Activated CD8-positive, alpha-beta T cell treated with anti-CD3 and anti-CD28 coated beads for 36 hours (primary cell): ENCODE data around the gene KCNE4. TPM values are rescaled to one million over a fixed set of nuclear protein-coding genes. Genes with fewer than 3 reads are reported as not detected.

Experiments
- ATAC-seq: fragments of 200-7000 bp; cut with Tn5 transposase; one replicate; pipeline ENCODE4 v1.10.0; 2021; ENCODE audit warnings: mild to moderate bottlenecking, moderate library complexity
- CTCF ChIA-PET: fragments of 350-600 bp; sonication (Branson Sonifier 250); formaldehyde crosslinking; loops from one replicate; lab custom pipeline; 2021; ENCODE audit warnings: antibody characterized with exemption; lab: Charles Lee
- POLR2A ChIA-PET: fragments of 350-600 bp; sonication (Branson Sonifier 250); formaldehyde crosslinking; loops from one replicate; lab custom pipeline; 2021; ENCODE audit warnings: antibody characterized with exemption; lab: Charles Lee
- DNase-seq: peaks from one replicate; pipeline ENCODE4 v3.0.0-alpha.2; 2020
- H3K27ac Mint-ChIP-seq: one replicate; pipeline ENCODE4 v1.8.0; 2021; ENCODE audit warnings: mild to moderate bottlenecking, mixed read lengths
- H3K27me3 Mint-ChIP-seq: one replicate; pipeline ENCODE4 v1.8.0; 2021; ENCODE audit warnings: mixed read lengths
- H3K36me3 Mint-ChIP-seq: one replicate; pipeline ENCODE4 v1.8.0; 2021; ENCODE audit warnings: low read depth, mixed read lengths
- H3K4me1 Mint-ChIP-seq: one replicate; pipeline ENCODE4 v1.8.0; 2021; ENCODE audit warnings: low read depth, mixed read lengths
- H3K4me3 Mint-ChIP-seq: one replicate; pipeline ENCODE4 v1.8.0; 2021; ENCODE audit warnings: mild to moderate bottlenecking, moderate library complexity, mixed read lengths
- H3K9me3 Mint-ChIP-seq: one replicate; pipeline ENCODE4 v1.8.0; 2021; ENCODE audit warnings: mixed read lengths
- intact Hi-C: fragments of 100-400 bp; cut with micrococcal nuclease; formaldehyde crosslinking; loops from one replicate; pipeline ENCODE4 v1.10.0; 2022
- total RNA-seq, 2 experiments: library from RNA; stranded (reverse); gene quantifications; one replicate each; pipeline ENCODE4 v1.2.3, GENCODE V29; 2021
- TF ChIP-seq, protein P1 (sequence below): fragments of 200-600 bp; IDR thresholded peaks from one replicate; pipeline ENCODE4 v1.8.0; 2022; ENCODE audit warnings: antibody characterized with exemption, mild to moderate bottlenecking

KCNE4 gene
- total RNA-seq, 2 experiments from 2014 or later: not detected

- intact Hi-C loops: no loop called here
- TF ChIP-seq, protein P1, sequence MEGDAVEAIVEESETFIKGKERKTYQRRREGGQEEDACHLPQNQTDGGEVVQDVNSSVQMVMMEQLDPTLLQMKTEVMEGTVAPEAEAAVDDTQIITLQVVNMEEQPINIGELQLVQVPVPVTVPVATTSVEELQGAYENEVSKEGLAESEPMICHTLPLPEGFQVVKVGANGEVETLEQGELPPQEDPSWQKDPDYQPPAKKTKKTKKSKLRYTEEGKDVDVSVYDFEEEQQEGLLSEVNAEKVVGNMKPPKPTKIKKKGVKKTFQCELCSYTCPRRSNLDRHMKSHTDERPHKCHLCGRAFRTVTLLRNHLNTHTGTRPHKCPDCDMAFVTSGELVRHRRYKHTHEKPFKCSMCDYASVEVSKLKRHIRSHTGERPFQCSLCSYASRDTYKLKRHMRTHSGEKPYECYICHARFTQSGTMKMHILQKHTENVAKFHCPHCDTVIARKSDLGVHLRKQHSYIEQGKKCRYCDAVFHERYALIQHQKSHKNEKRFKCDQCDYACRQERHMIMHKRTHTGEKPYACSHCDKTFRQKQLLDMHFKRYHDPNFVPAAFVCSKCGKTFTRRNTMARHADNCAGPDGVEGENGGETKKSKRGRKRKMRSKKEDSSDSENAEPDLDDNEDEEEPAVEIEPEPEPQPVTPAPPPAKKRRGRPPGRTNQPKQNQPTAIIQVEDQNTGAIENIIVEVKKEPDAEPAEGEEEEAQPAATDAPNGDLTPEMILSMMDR: no peak
- H3K4me3 Mint-ChIP-seq: no peak overlapping the region
- H3K27me3 Mint-ChIP-seq: peaks cover 3% of the 10 kb centered on the region
- CTCF ChIA-PET: no interaction called here
- POLR2A ChIA-PET: no interaction called here
- peaks cover 6% of the 10 kb centered on the region for H3K4me1 Mint-ChIP-seq
- H3K9me3 Mint-ChIP-seq: no peaks in the 10 kb centered on the region
- ATAC-seq: no peak
- H3K27ac Mint-ChIP-seq: no peak overlapping the region
- no peaks in the 10 kb centered on the region for H3K36me3 Mint-ChIP-seq
- DNase-seq: no peak
Measured at GRCh38 chr2:223047260-223047761, 4.7 kb upstream of the KCNE4 start.

DNA sequence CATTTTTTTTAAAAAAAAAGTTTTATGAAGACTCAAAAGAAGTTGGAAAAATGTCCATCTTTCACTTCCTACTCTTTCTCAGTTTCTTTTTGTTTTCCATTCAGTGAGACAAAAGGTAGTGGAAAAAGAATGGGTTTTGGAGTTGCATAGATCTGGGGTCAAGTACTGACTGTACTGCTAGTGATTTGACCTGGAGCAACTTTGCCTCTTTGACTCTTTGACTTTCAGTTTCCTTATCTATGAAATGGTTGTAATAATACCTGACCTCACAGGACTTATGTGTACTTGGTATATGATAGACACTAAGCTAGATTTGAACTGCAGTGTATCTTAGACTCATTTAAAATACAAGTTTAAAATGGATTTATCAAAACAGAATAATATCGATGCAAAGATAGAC, 3.5 kb upstream of the KCNE4 start:
- ATAC-seq (no peak), DNase-seq (no peak)
- no peaks in the 10 kb centered on the region for H3K9me3 Mint-ChIP-seq
- intact Hi-C loops: no loop called here
- no peaks in the 10 kb centered on the region for H3K36me3 Mint-ChIP-seq
- peaks cover 4% of the 10 kb centered on the region for H3K4me1 Mint-ChIP-seq
- H3K27me3 Mint-ChIP-seq: peaks cover 3% of the 10 kb centered on the region
- TF ChIP-seq, protein P1: no peak
- ChIA-PET CTCF (no interaction called here), POLR2A (no interaction called here)
- no peak overlapping the region for H3K4me3 Mint-ChIP-seq
- H3K27ac Mint-ChIP-seq: no peak overlapping the region

- H3K4me1 Mint-ChIP-seq: peaks cover 2% of the 10 kb centered on the region
- no peak overlapping the region for H3K27ac Mint-ChIP-seq
- H3K36me3 Mint-ChIP-seq: no peaks in the 10 kb centered on the region
- no peak for DNase-seq
- no peak overlapping the region for H3K4me3 Mint-ChIP-seq
- ChIA-PET POLR2A (no interaction called here), CTCF (no interaction called here)
- TF ChIP-seq, protein P1: no peak
- no peak for ATAC-seq
- H3K27me3 Mint-ChIP-seq: peaks cover 3% of the 10 kb centered on the region
- intact Hi-C loops: no loop called here
- no peaks in the 10 kb centered on the region for H3K9me3 Mint-ChIP-seq
Measured at GRCh38 chr2:223049356-223049755, 2.6 kb upstream of the KCNE4 start.

DNA sequence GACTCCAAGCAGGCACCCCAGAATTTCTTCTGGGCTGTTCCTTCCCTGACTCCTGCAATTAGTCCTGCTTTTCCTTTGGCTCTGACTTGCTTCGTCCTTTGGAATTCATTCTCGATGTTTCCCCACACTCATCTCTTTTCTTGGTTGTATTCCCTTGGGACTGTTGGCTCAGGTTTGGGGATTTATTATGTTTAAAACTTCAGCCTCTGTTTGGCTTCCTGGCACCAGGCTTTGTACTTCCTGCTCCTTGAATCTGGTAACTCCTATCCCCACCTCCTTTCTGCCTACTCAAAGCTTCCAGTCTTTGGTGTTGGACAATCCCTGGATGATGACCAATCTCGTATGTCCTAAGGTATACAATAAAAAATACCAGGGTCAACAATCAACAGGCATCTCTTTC, 1.8 kb upstream of the KCNE4 start:
- CTCF ChIA-PET: no interaction called here
- Mint-ChIP-seq H3K27me3 (peaks cover 5% of the 10 kb centered on the region), H3K9me3 (no peaks in the 10 kb centered on the region), H3K4me1 (peaks cover 2% of the 10 kb centered on the region), H3K4me3 (no peak overlapping the region), H3K27ac (no peak overlapping the region), H3K36me3 (no peaks in the 10 kb centered on the region)
- ATAC-seq: no peak
- no peak for DNase-seq
- intact Hi-C loops: no loop called here
- TF ChIP-seq, protein P1: no peak
- POLR2A ChIA-PET: no interaction called here

GRCh38 chr2:223050900-223051504, 988 bp upstream of the KCNE4 start:
- Mint-ChIP-seq H3K27ac (no peak overlapping the region), H3K36me3 (no peaks in the 10 kb centered on the region), H3K4me3 (no peak overlapping the region), H3K9me3 (no peaks in the 10 kb centered on the region), H3K4me1 (peaks cover 2% of the 10 kb centered on the region), H3K27me3 (peaks cover 5% of the 10 kb centered on the region)
- DNase-seq: no peak
- intact Hi-C loops: no loop called here
- TF ChIP-seq, protein P1: no peak
- CTCF ChIA-PET: no interaction called here
- POLR2A ChIA-PET: no interaction called here
- no peak for ATAC-seq
